OCI-LY1 (cell line): ENCODE measurements around the gene IGFBP1.
A peak's percentile ranks its signal among the peaks of the same experiment; 100 is the strongest.

Experiments used
- H2AFZ ChIP-seq: fragments of 200-600 bp; sonication (generic), shearing (Covaris generic); 2 replicates; pipeline ENCODE4 v1.6.0; 2014; ENCODE audit warnings: antibody characterized with exemption, mild to moderate bottlenecking, low read length
- H3F3A ChIP-seq: fragments of 200-600 bp; sonication (generic), shearing (Covaris generic); 2 replicates; pipeline ENCODE4 v1.6.0; 2014; ENCODE audit warnings: mild to moderate bottlenecking, antibody characterized with exemption, low read length, moderate library complexity; ENCODE audit not compliant: insufficient read depth
- H3K27ac ChIP-seq: fragments of 200-600 bp; sonication (generic); 2 replicates; pipeline ENCODE4 v1.5.1; 2014; ENCODE audit warnings: low read length, mixed run types, mild to moderate bottlenecking, low read depth; ENCODE audit not compliant: poor library complexity, severe bottlenecking
- H3K27me3 ChIP-seq: fragments of 200-600 bp; sonication (generic); 2 replicates; pipeline ENCODE4 v1.6.0; 2014; ENCODE audit warnings: antibody characterized with exemption, mild to moderate bottlenecking, low read length, moderate library complexity; ENCODE audit not compliant: insufficient read depth
- H3K36me3 ChIP-seq: fragments of 200-600 bp; sonication (generic); 2 replicates; pipeline ENCODE4 v1.6.1; 2014; ENCODE audit warnings: mild to moderate bottlenecking, antibody characterized with exemption, low read length, moderate library complexity, mixed read lengths; ENCODE audit not compliant: insufficient read depth
- H3K4me1 ChIP-seq: fragments of 200-600 bp; sonication (generic); 2 replicates; pipeline ENCODE4 v1.5.1; 2014; ENCODE audit warnings: mild to moderate bottlenecking, low read length, moderate library complexity; ENCODE audit not compliant: insufficient read depth, severe bottlenecking
- H3K4me2 ChIP-seq: fragments of 200-600 bp; sonication (generic), shearing (Covaris generic); 2 replicates; pipeline ENCODE4 v1.6.1; 2014; ENCODE audit warnings: low read length
- H3K4me3 ChIP-seq: fragments of 200-600 bp; sonication (generic); 2 replicates; pipeline ENCODE4 v1.5.1; 2014; ENCODE audit warnings: low read length, low read depth, mild to moderate bottlenecking, mixed read lengths; ENCODE audit not compliant: poor library complexity, severe bottlenecking
- H3K79me2 ChIP-seq: fragments of 200-600 bp; shearing (Covaris generic); 2 replicates; pipeline ENCODE4 v1.6.1; 2016; ENCODE audit warnings: mixed run types, low read length, mixed read lengths; ENCODE audit not compliant: insufficient read depth
- H3K9ac ChIP-seq: fragments of 200-600 bp; sonication (generic), shearing (Covaris generic); 2 replicates; pipeline ENCODE4 v1.6.1; 2014; ENCODE audit warnings: mild to moderate bottlenecking, low read length, mixed read lengths
- H3K9me2 ChIP-seq: fragments of 200-600 bp; sonication (generic), shearing (Covaris generic); 2 replicates; pipeline ENCODE4 v1.6.1; 2014; ENCODE audit warnings: low read depth, mild to moderate bottlenecking, low read length, mixed read lengths
- H3K9me3 ChIP-seq: fragments of 200-600 bp; shearing (Covaris generic); 2 replicates; pipeline ENCODE4 v1.6.1; 2014; ENCODE audit warnings: low read length, mixed read lengths
- H4K20me1 ChIP-seq: fragments of 200-600 bp; sonication (generic), shearing (Covaris generic); 2 replicates; pipeline ENCODE4 v1.6.0; 2016; ENCODE audit warnings: mild to moderate bottlenecking, low read length; ENCODE audit not compliant: insufficient read depth
- EZH2 ChIP-seq: fragments of 200-600 bp; sonication (generic), shearing (Covaris generic); IDR thresholded peaks from 2 replicates; pipeline ENCODE4 v1.8.0; 2017; ENCODE audit warnings: borderline replicate concordance, mixed run types, mild to moderate bottlenecking, antibody characterized with exemption, low read length, moderate library complexity, mixed read lengths
- TF ChIP-seq, protein P1 (sequence below): fragments of 200-600 bp; sonication (generic), shearing (Covaris generic); IDR thresholded peaks from 2 replicates; pipeline ENCODE4 v1.5.1; 2017; ENCODE audit warnings: mild to moderate bottlenecking, antibody characterized with exemption, low read length, moderate library complexity, mixed read lengths

IGFBP1 gene

DNA sequence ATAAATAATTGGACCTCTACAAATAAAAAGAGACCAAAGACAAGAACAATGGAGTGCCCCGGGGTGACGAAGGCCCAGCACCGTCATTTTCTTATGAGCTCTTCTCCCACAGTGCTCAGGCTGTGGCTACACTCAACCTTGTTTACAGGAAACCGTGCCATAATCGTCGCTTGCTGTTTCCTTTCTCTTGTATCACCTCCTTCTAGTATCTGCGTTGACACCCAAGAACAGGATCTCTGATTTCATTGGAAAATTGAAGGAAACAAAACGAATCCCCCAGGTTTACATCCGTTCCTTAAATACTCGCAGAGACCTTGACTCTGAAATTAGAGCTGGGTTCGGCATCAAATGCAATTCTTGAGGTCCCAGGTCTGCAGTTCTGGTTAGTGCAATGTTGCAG is 34.5 kb downstream of the IGFBP1 start:
- no peak overlapping the region for H3K9ac ChIP-seq
- H3F3A ChIP-seq, result no peaks in the 10 kb centered on the region
- no peak overlapping the region for H3K4me3 ChIP-seq
- H3K79me2 ChIP-seq, result no peaks in the 10 kb centered on the region
- H3K27me3 ChIP-seq, result no peaks in the 10 kb centered on the region
- no peak overlapping the region for H3K4me2 ChIP-seq
- TF ChIP-seq EZH2, result no peak
- TF ChIP-seq, protein P1, sequence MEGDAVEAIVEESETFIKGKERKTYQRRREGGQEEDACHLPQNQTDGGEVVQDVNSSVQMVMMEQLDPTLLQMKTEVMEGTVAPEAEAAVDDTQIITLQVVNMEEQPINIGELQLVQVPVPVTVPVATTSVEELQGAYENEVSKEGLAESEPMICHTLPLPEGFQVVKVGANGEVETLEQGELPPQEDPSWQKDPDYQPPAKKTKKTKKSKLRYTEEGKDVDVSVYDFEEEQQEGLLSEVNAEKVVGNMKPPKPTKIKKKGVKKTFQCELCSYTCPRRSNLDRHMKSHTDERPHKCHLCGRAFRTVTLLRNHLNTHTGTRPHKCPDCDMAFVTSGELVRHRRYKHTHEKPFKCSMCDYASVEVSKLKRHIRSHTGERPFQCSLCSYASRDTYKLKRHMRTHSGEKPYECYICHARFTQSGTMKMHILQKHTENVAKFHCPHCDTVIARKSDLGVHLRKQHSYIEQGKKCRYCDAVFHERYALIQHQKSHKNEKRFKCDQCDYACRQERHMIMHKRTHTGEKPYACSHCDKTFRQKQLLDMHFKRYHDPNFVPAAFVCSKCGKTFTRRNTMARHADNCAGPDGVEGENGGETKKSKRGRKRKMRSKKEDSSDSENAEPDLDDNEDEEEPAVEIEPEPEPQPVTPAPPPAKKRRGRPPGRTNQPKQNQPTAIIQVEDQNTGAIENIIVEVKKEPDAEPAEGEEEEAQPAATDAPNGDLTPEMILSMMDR, result no peak
- no peak overlapping the region for H3K27ac ChIP-seq
- H3K36me3 ChIP-seq, result no peaks in the 10 kb centered on the region
- H3K9me2 ChIP-seq, result no peaks in the 10 kb centered on the region
- no peaks in the 10 kb centered on the region for H4K20me1 ChIP-seq
- no peak overlapping the region for H2AFZ ChIP-seq
- H3K9me3 ChIP-seq, result no peaks in the 10 kb centered on the region
- H3K4me1 ChIP-seq, result no peaks in the 10 kb centered on the region

DNA sequence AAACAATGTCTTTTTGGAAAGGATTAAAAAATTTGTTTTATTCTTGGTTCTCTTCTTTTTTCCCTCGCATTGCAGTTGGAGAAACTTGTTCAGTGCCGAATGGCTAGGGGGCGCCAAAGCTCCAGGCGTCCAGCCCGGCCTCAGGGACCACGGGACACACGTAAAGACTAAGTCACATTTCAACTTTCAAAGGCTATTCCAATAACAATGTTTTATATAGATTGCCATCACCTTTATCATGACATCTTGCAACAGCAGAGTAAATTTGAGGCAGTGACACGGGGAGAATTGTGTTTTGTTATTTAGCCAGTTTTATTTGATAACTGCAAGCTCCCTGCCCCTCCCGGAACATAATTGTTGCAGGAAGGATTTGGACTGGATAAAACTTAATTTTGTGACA is 35.0 kb downstream of the IGFBP1 start:
- no peak overlapping the region for H3K4me3 ChIP-seq

DNA sequence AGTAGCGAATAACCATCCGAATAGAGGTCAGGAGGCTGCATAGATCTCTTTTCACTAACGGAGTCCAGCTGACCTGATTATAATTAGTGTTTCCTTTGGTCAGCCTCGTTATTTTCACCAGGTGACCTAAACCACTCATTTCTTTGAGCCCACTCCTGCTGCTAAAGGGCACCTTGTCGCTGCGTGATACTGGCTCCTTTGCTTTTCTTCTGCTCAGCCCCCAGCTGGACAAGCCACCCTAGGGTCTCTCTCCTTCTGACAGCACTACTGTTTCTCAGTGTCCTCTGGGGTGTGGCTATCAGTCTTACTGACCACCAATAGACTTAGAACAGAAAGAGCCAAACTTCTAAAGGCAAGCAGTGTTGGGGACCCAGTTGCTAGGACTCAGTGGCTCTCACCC is 35.5 kb downstream of the IGFBP1 start:
- H4K20me1 ChIP-seq, result no peaks in the 10 kb centered on the region
- H3K4me1 ChIP-seq, result no peaks in the 10 kb centered on the region
- H3F3A ChIP-seq, result no peaks in the 10 kb centered on the region
- H3K27me3 ChIP-seq, result no peaks in the 10 kb centered on the region
- H3K9ac ChIP-seq, result no peak overlapping the region
- H2AFZ ChIP-seq, result no peak overlapping the region
- no peak overlapping the region for H3K4me3 ChIP-seq
- no peak overlapping the region for H3K4me2 ChIP-seq
- no peaks in the 10 kb centered on the region for H3K9me2 ChIP-seq
- no peaks in the 10 kb centered on the region for H3K36me3 ChIP-seq
- no peaks in the 10 kb centered on the region for H3K9me3 ChIP-seq
- no peaks in the 10 kb centered on the region for H3K79me2 ChIP-seq
- H3K27ac ChIP-seq, result no peak overlapping the region
- TF ChIP-seq, protein P1, result no peak
- no peak for TF ChIP-seq EZH2

More for the DNA sequence above, 35.0 kb downstream of the IGFBP1 start:
- Histone ChIP-seq H3K4me1 (no peaks in the 10 kb centered on the region), H3K4me2 (no peak overlapping the region), H3K9me3 (no peaks in the 10 kb centered on the region), H3K79me2 (no peaks in the 10 kb centered on the region), H3F3A (no peaks in the 10 kb centered on the region), H3K36me3 (no peaks in the 10 kb centered on the region), H3K9ac (no peak overlapping the region), H3K9me2 (no peaks in the 10 kb centered on the region), H3K27ac (no peak overlapping the region), H2AFZ (no peak overlapping the region), H4K20me1 (no peaks in the 10 kb centered on the region), H3K27me3 (no peaks in the 10 kb centered on the region)
- no peak for TF ChIP-seq EZH2
- TF ChIP-seq, protein P1, result peak; percentile 99
